Neural cell (in vitro differentiated cells): ENCODE results near the gene NUCB1. TPM values are rescaled to one million over a fixed set of nuclear protein-coding genes. Genes with fewer than 3 reads are reported as not detected.

Source experiments
- H2AFZ ChIP-seq: fragments of 200-600, 300-800 bp; sonication (generic), shearing (Covaris generic); 2 replicates; pipeline ENCODE4 v1.6.0; 2014; ENCODE audit warnings: low read depth, mild to moderate bottlenecking, antibody characterized with exemption, low read length, moderate library complexity
- H3F3A ChIP-seq: fragments of 200-600 bp; shearing (Covaris generic); 2 replicates; pipeline ENCODE4 v1.6.1; 2016; ENCODE audit warnings: mild to moderate bottlenecking, moderate library complexity, mixed read lengths, antibody characterized with exemption, low read length; ENCODE audit not compliant: insufficient read depth, poor library complexity, severe bottlenecking
- H3K27ac ChIP-seq: fragments of 200-600, 300-800 bp; sonication (generic), shearing (Covaris generic); 2 replicates; pipeline ENCODE4 v1.5.1; 2014; ENCODE audit warnings: mild to moderate bottlenecking, low read length, moderate library complexity
- H3K27me3 ChIP-seq: fragments of 300-800, 200-600 bp; sonication (generic), shearing (Covaris generic); 2 replicates; pipeline ENCODE4 v1.6.0; 2014; ENCODE audit warnings: mild to moderate bottlenecking, low read depth, low read length, moderate library complexity; ENCODE audit not compliant: insufficient read depth
- H3K36me3 ChIP-seq: fragments of 300-800, 200-600 bp; sonication (generic), shearing (Covaris generic); 2 replicates; pipeline ENCODE4 v1.5.1; 2014; ENCODE audit warnings: mild to moderate bottlenecking, antibody characterized with exemption, low read length, moderate library complexity; ENCODE audit not compliant: insufficient read depth
- H3K4me2 ChIP-seq: fragments of 300-800, 200-600 bp; sonication (generic), shearing (Covaris generic); 2 replicates; pipeline ENCODE4 v1.6.0; 2014; ENCODE audit warnings: mild to moderate bottlenecking, low read length
- H3K4me3 ChIP-seq: fragments of 300-800, 200-600 bp; sonication (generic), shearing (Covaris generic); 2 replicates; pipeline ENCODE4 v1.5.1; 2014; ENCODE audit warnings: mild to moderate bottlenecking, low read length, moderate library complexity
- H3K79me2 ChIP-seq: fragments of 200-600 bp; shearing (Covaris generic); replicated peaks from 2 replicates; pipeline ENCODE4 v1.6.0; 2014; ENCODE audit warnings: mild to moderate bottlenecking, low read length, moderate library complexity; ENCODE audit not compliant: insufficient read depth
- H3K9ac ChIP-seq: fragments of 300-800, 200-600 bp; sonication (generic), shearing (Covaris generic); 2 replicates; pipeline ENCODE4 v1.6.1; 2016; ENCODE audit warnings: mild to moderate bottlenecking, low read length, mixed read lengths
- H3K9me2 ChIP-seq: fragments of 200-600 bp; shearing (Covaris generic); 2 replicates; pipeline ENCODE4 v1.6.1; 2016; ENCODE audit warnings: mild to moderate bottlenecking, low read length, mixed read lengths; ENCODE audit not compliant: insufficient read depth
- H3K9me3 ChIP-seq: fragments of 200-600, 300-800 bp; sonication (generic), shearing (Covaris generic); 2 replicates; pipeline ENCODE4 v1.6.1; 2016; ENCODE audit warnings: mild to moderate bottlenecking, mixed run types, low read length, moderate library complexity, mixed read lengths
- H4K20me1 ChIP-seq: fragments of 200-600 bp; shearing (Covaris generic); 2 replicates; pipeline ENCODE4 v1.6.1; 2016; ENCODE audit warnings: mild to moderate bottlenecking, mixed run types; ENCODE audit not compliant: insufficient read depth
- EP300 ChIP-seq: fragments of 450-650 bp; conservative IDR thresholded peaks from 2 replicates; pipeline ENCODE4 v1.6.1; 2014; ENCODE audit warnings: antibody characterized with exemption, mild to moderate bottlenecking, moderate library complexity; ENCODE audit not compliant: poor library complexity, severe bottlenecking
- EZH2 ChIP-seq: fragments of 200-600, 300-800 bp; shearing (Covaris generic), sonication (generic); IDR thresholded peaks from 2 replicates; pipeline ENCODE4 v1.6.1; 2014; ENCODE audit warnings: antibody characterized with exemption, low read length, borderline replicate concordance, mild to moderate bottlenecking; ENCODE audit not compliant: insufficient read depth, poor library complexity, severe bottlenecking
- MXI1 ChIP-seq: fragments of 450-650 bp; conservative IDR thresholded peaks from 2 replicates; pipeline ENCODE4 v1.6.1; 2014; ENCODE audit warnings: antibody characterized with exemption, mild to moderate bottlenecking; ENCODE audit not compliant: poor library complexity, severe bottlenecking
- POLR2AphosphoS5 ChIP-seq: IDR thresholded peaks from 2 replicates; pipeline ENCODE4 v1.6.1; 2012
- RAD21 ChIP-seq: fragments of 450-650 bp; conservative IDR thresholded peaks from 2 replicates; pipeline ENCODE4 v1.6.1; 2014; ENCODE audit warnings: antibody characterized with exemption, mild to moderate bottlenecking, moderate library complexity
- SMC3 ChIP-seq: fragments of 450-650 bp; conservative IDR thresholded peaks from 2 replicates; pipeline ENCODE4 v1.6.1; 2014; ENCODE audit warnings: antibody characterized with exemption, mild to moderate bottlenecking, moderate library complexity; ENCODE audit not compliant: poor library complexity
- TAF1 ChIP-seq: IDR thresholded peaks from 2 replicates; pipeline ENCODE4 v1.6.1; 2012; ENCODE audit warnings: low read depth
- polyA plus RNA-seq: library from polyadenylated mRNA; depleted of rRNA; stranded (reverse); fragments of >200 nt; gene quantifications from 2 replicates; pipeline ENCODE4 v1.2.3, GENCODE V29; 2014
- TF ChIP-seq, protein P1 (sequence below): IDR thresholded peaks from 2 replicates; pipeline ENCODE4 v1.6.1; 2012; ENCODE audit warnings: borderline replicate concordance
- TF ChIP-seq, protein P2 (sequence below): fragments of 450-650 bp; IDR thresholded peaks from 2 replicates; pipeline ENCODE4 v1.5.1; 2014; ENCODE audit warnings: antibody characterized with exemption, mild to moderate bottlenecking, moderate library complexity; ENCODE audit not compliant: poor library complexity, severe bottlenecking

Gene NUCB1
- polyA plus RNA-seq, 1 donor from 2014 or later = 80.0 TPM

DNA sequence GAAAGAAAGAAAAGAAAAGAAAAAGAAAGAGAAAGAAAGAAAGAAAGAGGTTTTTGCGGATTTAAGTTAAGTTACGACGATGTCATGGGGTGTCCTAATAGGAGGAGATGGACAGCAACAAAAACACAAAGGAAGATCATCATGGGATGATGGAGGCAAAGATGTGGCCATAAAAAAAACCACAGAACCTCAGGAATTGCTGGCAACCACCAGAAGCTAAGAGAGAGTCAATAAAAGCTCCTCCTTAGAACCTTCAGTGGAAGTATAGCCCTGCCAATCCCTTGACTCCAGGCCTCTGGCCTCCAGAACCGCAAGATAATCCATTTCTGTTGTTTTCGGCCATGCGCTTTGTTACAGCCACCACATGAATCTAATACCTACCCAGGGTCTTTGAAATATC is 43.2 kb upstream of the NUCB1 start:
- Histone ChIP-seq H2AFZ (no peak overlapping the region), H3K4me2 (no peak overlapping the region), H3K79me2 (no peaks in the 10 kb centered on the region), H3F3A (no peaks in the 10 kb centered on the region), H3K9me3 (no peaks in the 10 kb centered on the region), H3K4me3 (no peak overlapping the region), H4K20me1 (no peaks in the 10 kb centered on the region), H3K9ac (no peak overlapping the region), H3K36me3 (no peaks in the 10 kb centered on the region), H3K27ac (no peak overlapping the region), H3K27me3 (no peaks in the 10 kb centered on the region), H3K9me2 (no peaks in the 10 kb centered on the region)
- TF ChIP-seq MXI1 = no peak
- TF ChIP-seq, protein P1, sequence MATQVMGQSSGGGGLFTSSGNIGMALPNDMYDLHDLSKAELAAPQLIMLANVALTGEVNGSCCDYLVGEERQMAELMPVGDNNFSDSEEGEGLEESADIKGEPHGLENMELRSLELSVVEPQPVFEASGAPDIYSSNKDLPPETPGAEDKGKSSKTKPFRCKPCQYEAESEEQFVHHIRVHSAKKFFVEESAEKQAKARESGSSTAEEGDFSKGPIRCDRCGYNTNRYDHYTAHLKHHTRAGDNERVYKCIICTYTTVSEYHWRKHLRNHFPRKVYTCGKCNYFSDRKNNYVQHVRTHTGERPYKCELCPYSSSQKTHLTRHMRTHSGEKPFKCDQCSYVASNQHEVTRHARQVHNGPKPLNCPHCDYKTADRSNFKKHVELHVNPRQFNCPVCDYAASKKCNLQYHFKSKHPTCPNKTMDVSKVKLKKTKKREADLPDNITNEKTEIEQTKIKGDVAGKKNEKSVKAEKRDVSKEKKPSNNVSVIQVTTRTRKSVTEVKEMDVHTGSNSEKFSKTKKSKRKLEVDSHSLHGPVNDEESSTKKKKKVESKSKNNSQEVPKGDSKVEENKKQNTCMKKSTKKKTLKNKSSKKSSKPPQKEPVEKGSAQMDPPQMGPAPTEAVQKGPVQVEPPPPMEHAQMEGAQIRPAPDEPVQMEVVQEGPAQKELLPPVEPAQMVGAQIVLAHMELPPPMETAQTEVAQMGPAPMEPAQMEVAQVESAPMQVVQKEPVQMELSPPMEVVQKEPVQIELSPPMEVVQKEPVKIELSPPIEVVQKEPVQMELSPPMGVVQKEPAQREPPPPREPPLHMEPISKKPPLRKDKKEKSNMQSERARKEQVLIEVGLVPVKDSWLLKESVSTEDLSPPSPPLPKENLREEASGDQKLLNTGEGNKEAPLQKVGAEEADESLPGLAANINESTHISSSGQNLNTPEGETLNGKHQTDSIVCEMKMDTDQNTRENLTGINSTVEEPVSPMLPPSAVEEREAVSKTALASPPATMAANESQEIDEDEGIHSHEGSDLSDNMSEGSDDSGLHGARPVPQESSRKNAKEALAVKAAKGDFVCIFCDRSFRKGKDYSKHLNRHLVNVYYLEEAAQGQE = no peak
- no peak for TF ChIP-seq RAD21
- TF ChIP-seq TAF1 = no peak
- TF ChIP-seq SMC3 = no peak
- TF ChIP-seq EP300 = no peak
- TF ChIP-seq EZH2 = no peak
- no peak for TF ChIP-seq POLR2AphosphoS5
- TF ChIP-seq, protein P2, sequence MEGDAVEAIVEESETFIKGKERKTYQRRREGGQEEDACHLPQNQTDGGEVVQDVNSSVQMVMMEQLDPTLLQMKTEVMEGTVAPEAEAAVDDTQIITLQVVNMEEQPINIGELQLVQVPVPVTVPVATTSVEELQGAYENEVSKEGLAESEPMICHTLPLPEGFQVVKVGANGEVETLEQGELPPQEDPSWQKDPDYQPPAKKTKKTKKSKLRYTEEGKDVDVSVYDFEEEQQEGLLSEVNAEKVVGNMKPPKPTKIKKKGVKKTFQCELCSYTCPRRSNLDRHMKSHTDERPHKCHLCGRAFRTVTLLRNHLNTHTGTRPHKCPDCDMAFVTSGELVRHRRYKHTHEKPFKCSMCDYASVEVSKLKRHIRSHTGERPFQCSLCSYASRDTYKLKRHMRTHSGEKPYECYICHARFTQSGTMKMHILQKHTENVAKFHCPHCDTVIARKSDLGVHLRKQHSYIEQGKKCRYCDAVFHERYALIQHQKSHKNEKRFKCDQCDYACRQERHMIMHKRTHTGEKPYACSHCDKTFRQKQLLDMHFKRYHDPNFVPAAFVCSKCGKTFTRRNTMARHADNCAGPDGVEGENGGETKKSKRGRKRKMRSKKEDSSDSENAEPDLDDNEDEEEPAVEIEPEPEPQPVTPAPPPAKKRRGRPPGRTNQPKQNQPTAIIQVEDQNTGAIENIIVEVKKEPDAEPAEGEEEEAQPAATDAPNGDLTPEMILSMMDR = no peak

DNA sequence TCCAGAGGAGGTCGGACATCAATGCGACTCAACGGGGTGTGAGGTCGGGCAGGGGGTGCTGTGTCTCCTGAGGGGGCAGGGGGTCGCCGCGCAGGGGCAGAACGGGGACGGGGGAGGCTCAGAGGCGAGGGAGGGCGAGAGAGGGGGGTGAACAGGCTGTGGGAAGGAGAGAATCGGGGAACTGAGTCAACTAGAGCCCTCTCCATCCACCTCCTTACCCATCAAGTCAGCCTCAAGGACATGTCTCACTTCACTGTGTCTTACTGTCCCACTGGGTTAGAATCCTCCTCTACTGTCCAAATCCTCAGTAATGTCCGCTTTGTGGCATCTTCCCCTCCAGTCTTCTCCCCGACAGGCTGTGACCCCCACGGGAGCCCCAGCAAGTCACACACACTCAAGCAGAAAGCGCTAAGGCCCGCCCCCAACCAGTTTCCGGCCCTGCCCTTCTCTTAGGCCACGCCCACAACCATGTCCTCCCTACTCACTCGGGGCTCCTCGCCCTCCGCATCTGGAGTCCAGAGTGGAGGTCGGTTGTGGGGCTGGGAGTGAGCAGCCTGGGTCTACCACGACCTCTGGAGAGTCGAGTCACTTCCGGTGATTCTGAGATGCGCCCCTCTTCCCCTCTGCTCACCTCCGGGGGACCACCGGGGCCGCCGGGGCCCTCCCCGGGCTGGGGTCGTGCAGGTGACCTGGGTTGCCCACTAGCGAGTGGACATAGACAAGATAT is 41.0 kb upstream of the NUCB1 start:
- no peaks in the 10 kb centered on the region for H3K9me3 ChIP-seq
- no peak overlapping the region for H3K4me3 ChIP-seq
- H4K20me1 ChIP-seq = no peaks in the 10 kb centered on the region
- no peaks in the 10 kb centered on the region for H3K27me3 ChIP-seq
- no peaks in the 10 kb centered on the region for H3K79me2 ChIP-seq
- no peak overlapping the region for H2AFZ ChIP-seq
- no peaks in the 10 kb centered on the region for H3F3A ChIP-seq
- no peaks in the 10 kb centered on the region for H3K36me3 ChIP-seq
- no peak overlapping the region for H3K27ac ChIP-seq
- no peak overlapping the region for H3K4me2 ChIP-seq
- no peak overlapping the region for H3K9ac ChIP-seq
- TF ChIP-seq EP300 (no peak), MXI1 (no peak), EZH2 (no peak), TAF1 (no peak), POLR2AphosphoS5 (no peak), SMC3 (no peak), RAD21 (no peak)
- TF ChIP-seq, protein P2 = no peak
- TF ChIP-seq, protein P1 = no peak
- no peaks in the 10 kb centered on the region for H3K9me2 ChIP-seq
